Activated naive CD8-positive, alpha-beta T cell treated with anti-CD3 and anti-CD28 coated beads, Interleukin-2, amount 10 ng/mL, durations not matched to agents 7 days and 5 days (primary cell): ENCODE results near the gene CEP78. TPM values are rescaled to one million over a fixed set of nuclear protein-coding genes. Genes with fewer than 3 reads are reported as not detected.
"Not testable (repeated sequence)": the region's sequence is repeated elsewhere in the genome, so short reads cannot be mapped to it uniquely, and the experiment has no call there.

Experiments used
- ATAC-seq: fragments of 150-1000 bp; cut with Tn5 transposase; one replicate; pipeline ENCODE4 v1.10.0; 2021; ENCODE audit warnings: low read depth, moderate library complexity
- POLR2A ChIA-PET: fragments of 350-600 bp; sonication (Branson Sonifier 250); formaldehyde crosslinking; loops from one replicate; lab custom pipeline; 2021; ENCODE audit warnings: antibody characterized with exemption; lab: Charles Lee
- DNase-seq: peaks from one replicate; pipeline ENCODE4 v3.0.0; 2021
- H3K27ac Mint-ChIP-seq: one replicate; pipeline ENCODE4 v1.8.0; 2022; ENCODE audit warnings: mild to moderate bottlenecking, mixed read lengths
- H3K27me3 Mint-ChIP-seq: one replicate; pipeline ENCODE4 v1.8.0; 2022; ENCODE audit warnings: mild to moderate bottlenecking, moderate library complexity, mixed read lengths
- H3K36me3 Mint-ChIP-seq: one replicate; pipeline ENCODE4 v1.8.0; 2021; ENCODE audit warnings: mild to moderate bottlenecking, mixed read lengths
- H3K4me1 Mint-ChIP-seq: one replicate; pipeline ENCODE4 v1.8.0; 2021; ENCODE audit warnings: mixed read lengths
- H3K4me3 Mint-ChIP-seq: one replicate; pipeline ENCODE4 v1.8.0; 2022; ENCODE audit warnings: mild to moderate bottlenecking, moderate library complexity, mixed read lengths
- H3K9me3 Mint-ChIP-seq: one replicate; pipeline ENCODE4 v1.8.0; 2021; ENCODE audit warnings: mixed read lengths
- total RNA-seq, 2 experiments: library from RNA; stranded (reverse); gene quantifications; one replicate each; pipeline ENCODE4 v1.2.3, GENCODE V29; 2021

CEP78 gene, protein sequence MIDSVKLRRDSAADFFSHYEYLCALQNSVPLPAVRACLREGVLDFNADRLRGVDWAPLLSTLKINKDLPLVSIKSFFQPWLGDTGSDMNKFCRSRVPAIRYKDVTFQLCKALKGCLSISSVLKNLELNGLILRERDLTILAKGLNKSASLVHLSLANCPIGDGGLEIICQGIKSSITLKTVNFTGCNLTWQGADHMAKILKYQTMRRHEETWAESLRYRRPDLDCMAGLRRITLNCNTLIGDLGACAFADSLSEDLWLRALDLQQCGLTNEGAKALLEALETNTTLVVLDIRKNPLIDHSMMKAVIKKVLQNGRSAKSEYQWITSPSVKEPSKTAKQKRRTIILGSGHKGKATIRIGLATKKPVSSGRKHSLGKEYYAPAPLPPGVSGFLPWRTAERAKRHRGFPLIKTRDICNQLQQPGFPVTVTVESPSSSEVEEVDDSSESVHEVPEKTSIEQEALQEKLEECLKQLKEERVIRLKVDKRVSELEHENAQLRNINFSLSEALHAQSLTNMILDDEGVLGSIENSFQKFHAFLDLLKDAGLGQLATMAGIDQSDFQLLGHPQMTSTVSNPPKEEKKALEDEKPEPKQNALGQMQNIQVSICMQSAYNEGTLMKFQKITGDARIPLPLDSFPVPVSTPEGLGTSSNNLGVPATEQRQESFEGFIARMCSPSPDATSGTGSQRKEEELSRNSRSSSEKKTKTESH
- total RNA-seq, result 10 to 100 TPM; 48.9 to 54.8 TPM

- Mint-ChIP-seq H3K27me3 (no peaks in the 10 kb centered on the region), H3K27ac (peak within 1 kb of the TSS; percentile 95), H3K9me3 (no peaks in the 10 kb centered on the region), H3K36me3 (peaks cover 21% of the 10 kb centered on the region), H3K4me3 (peak within 1 kb of the TSS; percentile 75), H3K4me1 (peaks cover 34% of the 10 kb centered on the region)
- POLR2A ChIA-PET, result interaction anchor here (0.7 to 1.9 kb wide), 5 partner anchors 25 to 416 kb away, joined by 3 to 24 read pairs (median 4); partner anchors contain the start of gene PSAT1
- ATAC-seq (peak; percentile 96), DNase-seq (peak; percentile 88)
Measured at GRCh38 chr9:78235762-78236550, at the start of gene CEP78. CEP78 (plus strand) TSS chr9:78236075; CDS start chr9:78236351, 276 bp downstream.

GRCh38 chr9:78187763-78188484, 48.0 kb upstream of the CEP78 start:
- Mint-ChIP-seq H3K9me3 (no peaks in the 10 kb centered on the region), H3K27me3 (peaks cover 3% of the 10 kb centered on the region), H3K4me3 (no peak overlapping the region), H3K36me3 (no peaks in the 10 kb centered on the region), H3K27ac (no peak overlapping the region), H3K4me1 (peaks cover 3% of the 10 kb centered on the region)
- POLR2A ChIA-PET, result no interaction called here
- DNase-seq, result no peak
- ATAC-seq, result no peak

DNA sequence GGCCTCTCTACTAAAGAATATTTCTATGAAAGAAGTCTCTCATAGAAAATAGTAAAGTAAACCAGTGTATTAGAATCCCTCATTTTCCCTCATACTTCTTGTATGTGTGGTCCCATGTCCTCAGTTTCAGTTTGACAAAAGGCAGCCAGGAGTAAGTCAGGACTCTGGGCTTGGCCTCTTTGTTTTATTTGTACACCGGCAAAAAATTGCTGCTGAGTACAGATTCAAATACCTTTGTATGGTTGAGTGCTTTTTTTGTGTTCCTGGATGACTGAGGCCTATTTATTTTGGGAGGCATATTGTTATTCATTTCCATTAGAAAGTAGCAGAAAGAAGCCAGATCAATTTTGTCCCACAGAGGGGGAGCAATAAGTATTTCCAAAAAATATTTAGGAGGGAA, 47.3 kb upstream of the CEP78 start:
- POLR2A ChIA-PET, result no interaction called here
- Mint-ChIP-seq H3K27ac (no peak overlapping the region), H3K4me3 (no peak overlapping the region), H3K9me3 (no peaks in the 10 kb centered on the region), H3K27me3 (peaks cover 3% of the 10 kb centered on the region), H3K4me1 (peaks cover 3% of the 10 kb centered on the region), H3K36me3 (no peaks in the 10 kb centered on the region)
- no peak for ATAC-seq
- DNase-seq, result no peak

- no peak for DNase-seq
- Mint-ChIP-seq H3K27ac (no peak overlapping the region), H3K4me3 (no peak overlapping the region), H3K27me3 (peaks cover 3% of the 10 kb centered on the region), H3K36me3 (no peaks in the 10 kb centered on the region), H3K9me3 (peaks cover under 1% of the 10 kb centered on the region), H3K4me1 (peaks cover 3% of the 10 kb centered on the region)
- POLR2A ChIA-PET, result no interaction called here
- ATAC-seq, result no peak
Measured at GRCh38 chr9:78189001-78189400, 46.9 kb upstream of the CEP78 start.

DNA sequence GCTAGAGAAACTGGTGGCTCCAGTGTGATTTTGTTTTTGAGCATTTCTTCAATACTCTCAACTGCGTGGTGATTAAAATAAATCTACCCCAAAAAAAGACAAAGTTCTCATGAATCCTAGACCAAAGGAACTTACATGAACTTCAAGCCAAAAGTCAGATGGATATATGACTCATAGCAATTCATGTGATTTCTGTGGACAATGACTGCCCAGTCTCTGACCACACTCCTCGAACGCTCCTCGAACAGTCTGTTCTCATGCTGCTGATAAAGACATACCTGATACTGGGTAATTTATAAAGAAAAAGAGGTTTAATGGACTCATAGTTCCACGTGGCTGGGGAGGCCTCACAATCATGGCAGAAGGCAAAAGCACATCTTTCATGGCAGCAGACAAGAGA, 46.4 kb upstream of the CEP78 start:
- POLR2A ChIA-PET, result no interaction called here
- no peak overlapping the region for H3K27ac Mint-ChIP-seq
- H3K4me3 Mint-ChIP-seq, result no peak overlapping the region
- DNase-seq, result no peak
- peaks cover 5% of the 10 kb centered on the region for H3K9me3 Mint-ChIP-seq
- peaks cover 3% of the 10 kb centered on the region for H3K27me3 Mint-ChIP-seq
- no peak for ATAC-seq
- peaks cover 3% of the 10 kb centered on the region for H3K4me1 Mint-ChIP-seq
- no peaks in the 10 kb centered on the region for H3K36me3 Mint-ChIP-seq

- H3K4me1 Mint-ChIP-seq, result peaks cover 3% of the 10 kb centered on the region
- POLR2A ChIA-PET, result no interaction called here
- DNase-seq (no peak), ATAC-seq (no peak)
- H3K9me3 Mint-ChIP-seq, result peaks cover 5% of the 10 kb centered on the region
- peaks cover 3% of the 10 kb centered on the region for H3K27me3 Mint-ChIP-seq
- H3K27ac Mint-ChIP-seq, result no peak overlapping the region
- H3K4me3 Mint-ChIP-seq, result no peak overlapping the region
- H3K36me3 Mint-ChIP-seq, result no peaks in the 10 kb centered on the region
Measured at GRCh38 chr9:78191931-78192330, 43.9 kb upstream of the CEP78 start.

DNA sequence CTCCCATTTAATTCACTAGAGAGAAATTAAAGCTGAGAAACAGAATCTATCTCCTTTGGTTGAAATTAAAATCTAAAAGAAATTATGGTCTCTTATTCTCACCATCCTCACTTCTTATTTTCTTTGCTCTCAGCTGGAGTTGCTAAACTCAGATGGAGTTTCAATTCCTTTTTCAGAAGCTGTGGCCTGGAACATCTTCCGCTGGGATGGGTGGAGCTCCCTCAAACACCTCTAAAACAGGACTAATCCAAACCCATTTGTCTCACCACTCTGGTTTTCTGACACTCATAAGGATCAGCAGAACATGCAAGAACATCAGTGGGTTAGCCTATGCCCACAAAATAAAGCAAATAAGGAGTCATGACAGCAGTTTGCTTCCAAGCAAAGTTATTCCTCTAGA, 39.6 kb upstream of the CEP78 start:
- POLR2A ChIA-PET, result no interaction called here
- H3K27ac Mint-ChIP-seq, result no peak overlapping the region

GRCh38 chr9:78201158-78201777, 34.6 kb upstream of the CEP78 start:
- peak; percentile 90 for ATAC-seq
- peak overlapping the region; percentile 55 for H3K4me3 Mint-ChIP-seq
- DNase-seq, result peak; percentile 62
- H3K27ac Mint-ChIP-seq, result peak overlapping the region; percentile 78
- peaks cover 16% of the 10 kb centered on the region for H3K9me3 Mint-ChIP-seq
- POLR2A ChIA-PET, result interaction anchor here (0.8 to 1.8 kb wide), 4 partner anchors 9 to 95 kb away, joined by 3 to 9 read pairs (median 6); partner anchors contain the start of genes CEP78 and PSAT1
- H3K4me1 Mint-ChIP-seq, result peaks cover 20% of the 10 kb centered on the region
- H3K36me3 Mint-ChIP-seq, result peaks cover 16% of the 10 kb centered on the region
- not testable (repeated sequence) for H3K27me3 Mint-ChIP-seq

More for the DNA sequence above, 39.6 kb upstream of the CEP78 start:
- ATAC-seq, result no peak
- H3K27me3 Mint-ChIP-seq, result peaks cover 2% of the 10 kb centered on the region
- no peaks in the 10 kb centered on the region for H3K36me3 Mint-ChIP-seq
- H3K4me3 Mint-ChIP-seq, result no peak overlapping the region
- no peak for DNase-seq
- peaks cover 9% of the 10 kb centered on the region for H3K4me1 Mint-ChIP-seq
- peaks cover 6% of the 10 kb centered on the region for H3K9me3 Mint-ChIP-seq

DNA sequence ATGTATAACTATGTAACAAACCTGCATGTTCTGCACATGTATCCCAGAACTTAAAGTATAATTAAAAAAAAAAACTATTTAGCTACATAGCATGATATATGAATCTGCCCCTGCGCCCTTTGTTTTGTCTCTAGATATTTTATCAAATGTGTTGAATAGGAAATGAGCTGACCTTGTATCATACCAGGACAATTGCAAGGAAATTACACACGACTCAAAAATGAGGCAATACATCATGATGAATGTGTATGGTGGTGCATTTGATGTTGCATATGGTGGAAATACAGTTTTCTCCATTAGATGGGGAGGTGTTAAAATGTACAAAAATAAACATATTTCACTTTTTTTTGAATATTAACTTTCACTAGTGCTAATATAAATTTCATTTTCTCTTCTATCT, 28.6 kb upstream of the CEP78 start:
- Mint-ChIP-seq H3K27ac (no peak overlapping the region), H3K27me3 (no peaks in the 10 kb centered on the region), H3K9me3 (peaks cover 14% of the 10 kb centered on the region), H3K36me3 (peaks cover 15% of the 10 kb centered on the region), H3K4me3 (no peak overlapping the region), H3K4me1 (peaks cover 25% of the 10 kb centered on the region)
- POLR2A ChIA-PET, result no interaction called here
- DNase-seq (no peak), ATAC-seq (no peak)

GRCh38 chr9:78207901-78208300, 28.0 kb upstream of the CEP78 start:
- no peak overlapping the region for H3K4me3 Mint-ChIP-seq
- H3K4me1 Mint-ChIP-seq, result peaks cover 27% of the 10 kb centered on the region
- H3K27me3 Mint-ChIP-seq, result no peaks in the 10 kb centered on the region
- DNase-seq, result no peak
- H3K27ac Mint-ChIP-seq, result no peak overlapping the region
- POLR2A ChIA-PET, result no interaction called here
- H3K9me3 Mint-ChIP-seq, result peaks cover 12% of the 10 kb centered on the region
- ATAC-seq, result no peak
- peaks cover 12% of the 10 kb centered on the region for H3K36me3 Mint-ChIP-seq

- no peak overlapping the region for H3K4me3 Mint-ChIP-seq
- H3K27ac Mint-ChIP-seq, result no peak overlapping the region
- H3K36me3 Mint-ChIP-seq, result peaks cover 6% of the 10 kb centered on the region
- ATAC-seq, result no peak
- H3K4me1 Mint-ChIP-seq, result peaks cover 33% of the 10 kb centered on the region
- POLR2A ChIA-PET, result no interaction called here
- no peaks in the 10 kb centered on the region for H3K27me3 Mint-ChIP-seq
- peaks cover 9% of the 10 kb centered on the region for H3K9me3 Mint-ChIP-seq
- DNase-seq, result no peak
Measured at GRCh38 chr9:78209127-78209526, 26.7 kb upstream of the CEP78 start.

GRCh38 chr9:78210841-78211301, 25.0 kb upstream of the CEP78 start:
- Mint-ChIP-seq H3K27me3 (no peaks in the 10 kb centered on the region), H3K9me3 (peaks cover 4% of the 10 kb centered on the region), H3K36me3 (peaks cover 4% of the 10 kb centered on the region), H3K27ac (peak overlapping the region; percentile 82), H3K4me1 (peaks cover 33% of the 10 kb centered on the region), H3K4me3 (peak overlapping the region; percentile 68)
- DNase-seq (peak; percentile 28), ATAC-seq (peak; percentile 87)
- POLR2A ChIA-PET, result interaction anchor here (0.6 to 1.4 kb wide), 6 partner anchors 9 to 794 kb away, joined by 3 to 9 read pairs (median 4); partner anchors contain the start of gene CEP78
